Effector memory CD8-positive, alpha-beta T cell (primary cell): ENCODE data around the gene TCFL5.

Experiments
- ATAC-seq: fragments of 150-1000 bp; cut with Tn5 transposase; replicated peaks from 2 replicates; pipeline ENCODE4 v1.10.0; 2021; ENCODE audit warnings: mild to moderate bottlenecking, moderate library complexity
- DNase-seq, 3 experiments: peaks; one replicate each; pipeline ENCODE4 v3.0.0; 2021
- H3K27ac Mint-ChIP-seq, 2 donors: one replicate each; pipeline ENCODE4 v1.8.0; 2022; ENCODE audit warnings: mild to moderate bottlenecking in 2 of 2, mixed read lengths in 2 of 2, moderate library complexity in 2 of 2
- H3K27me3 Mint-ChIP-seq, 2 donors: one replicate each; pipeline ENCODE4 v1.8.0; 2022; ENCODE audit warnings: mixed read lengths in 2 of 2
- H3K36me3 Mint-ChIP-seq: one replicate; pipeline ENCODE4 v1.8.0; 2022; ENCODE audit warnings: mild to moderate bottlenecking, moderate library complexity, mixed read lengths; ENCODE audit not compliant: insufficient read depth
- H3K4me1 Mint-ChIP-seq, 2 donors: one replicate each; pipeline ENCODE4 v1.8.0; 2022; ENCODE audit warnings: low read depth in 2 of 2, mixed read lengths in 2 of 2
- H3K4me3 Mint-ChIP-seq, 2 donors: one replicate each; pipeline ENCODE4 v1.8.0; 2022; ENCODE audit warnings: mild to moderate bottlenecking in 2 of 2, mixed read lengths in 2 of 2, moderate library complexity in 2 of 2
- H3K9me3 Mint-ChIP-seq, 2 donors: one replicate each; pipeline ENCODE4 v1.8.0; 2022; ENCODE audit warnings: mixed read lengths in 2 of 2

Gene TCFL5

GRCh38 chr20:62837790-62838127 is 23.9 kb downstream of the TCFL5 start:
- no peaks in the 10 kb centered on the region for H3K4me1 Mint-ChIP-seq
- no peaks in the 10 kb centered on the region for H3K36me3 Mint-ChIP-seq
- H3K27me3 Mint-ChIP-seq, result peaks cover 14 to 33% of the 10 kb centered on the region in 2 donors
- no peak overlapping the region for H3K4me3 Mint-ChIP-seq
- no peaks in the 10 kb centered on the region for H3K9me3 Mint-ChIP-seq
- no peak for DNase-seq
- no peak for ATAC-seq
- H3K27ac Mint-ChIP-seq, result no peak overlapping the region

DNA sequence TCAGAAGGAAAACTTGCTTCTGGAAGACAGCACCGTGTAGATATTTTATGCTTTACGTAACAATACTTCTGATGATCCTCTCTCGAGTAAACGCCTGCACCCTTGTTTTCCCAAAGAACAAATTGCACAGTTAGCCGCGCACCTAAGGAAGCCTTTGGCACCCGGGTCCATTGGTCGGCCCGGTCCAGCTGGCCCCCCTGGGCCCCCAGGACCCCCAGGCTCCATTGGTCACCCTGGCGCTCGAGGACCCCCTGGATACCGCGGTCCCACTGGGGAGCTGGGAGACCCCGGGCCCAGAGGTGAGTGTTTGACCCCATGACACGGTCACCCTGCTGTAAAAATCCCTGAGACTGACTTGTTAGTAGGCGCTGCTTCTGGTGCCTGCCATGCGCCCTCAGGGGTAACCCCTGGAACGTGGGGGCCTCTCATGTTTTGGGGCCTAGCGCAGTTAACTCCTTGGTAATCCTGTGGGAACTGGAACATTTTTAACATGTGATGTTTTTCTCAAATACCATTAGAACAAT is 24.6 kb downstream of the TCFL5 start:
- no peak overlapping the region for H3K27ac Mint-ChIP-seq
- DNase-seq (no peak), ATAC-seq (no peak)
- peaks cover 14 to 33% of the 10 kb centered on the region in 2 donors for H3K27me3 Mint-ChIP-seq
- H3K9me3 Mint-ChIP-seq, result no peaks in the 10 kb centered on the region
- H3K4me3 Mint-ChIP-seq, result no peak overlapping the region
- peaks cover 5% of the 10 kb centered on the region for H3K36me3 Mint-ChIP-seq
- H3K4me1 Mint-ChIP-seq, result no peaks in the 10 kb centered on the region

GRCh38 chr20:62835931-62836861 is 25.4 kb downstream of the TCFL5 start:
- H3K36me3 Mint-ChIP-seq, result peaks cover 5% of the 10 kb centered on the region
- no peak overlapping the region for H3K4me3 Mint-ChIP-seq
- no peaks in the 10 kb centered on the region for H3K4me1 Mint-ChIP-seq
- H3K27me3 Mint-ChIP-seq, result peaks cover 14 to 33% of the 10 kb centered on the region in 2 donors
- H3K27ac Mint-ChIP-seq, result no peak overlapping the region
- ATAC-seq, result no peak
- no peak for DNase-seq
- H3K9me3 Mint-ChIP-seq, result no peaks in the 10 kb centered on the region

- H3K27me3 Mint-ChIP-seq, result peaks cover 14 to 33% of the 10 kb centered on the region in 2 donors
- no peaks in the 10 kb centered on the region for H3K9me3 Mint-ChIP-seq
- no peak overlapping the region for H3K27ac Mint-ChIP-seq
- peaks cover 5% of the 10 kb centered on the region for H3K36me3 Mint-ChIP-seq
- ATAC-seq (no peak), DNase-seq (no peak)
- no peaks in the 10 kb centered on the region for H3K4me1 Mint-ChIP-seq
- H3K4me3 Mint-ChIP-seq, result no peak overlapping the region
These were observed 26.5 kb downstream of the TCFL5 start for GRCh38 chr20:62834967-62835730.

DNA sequence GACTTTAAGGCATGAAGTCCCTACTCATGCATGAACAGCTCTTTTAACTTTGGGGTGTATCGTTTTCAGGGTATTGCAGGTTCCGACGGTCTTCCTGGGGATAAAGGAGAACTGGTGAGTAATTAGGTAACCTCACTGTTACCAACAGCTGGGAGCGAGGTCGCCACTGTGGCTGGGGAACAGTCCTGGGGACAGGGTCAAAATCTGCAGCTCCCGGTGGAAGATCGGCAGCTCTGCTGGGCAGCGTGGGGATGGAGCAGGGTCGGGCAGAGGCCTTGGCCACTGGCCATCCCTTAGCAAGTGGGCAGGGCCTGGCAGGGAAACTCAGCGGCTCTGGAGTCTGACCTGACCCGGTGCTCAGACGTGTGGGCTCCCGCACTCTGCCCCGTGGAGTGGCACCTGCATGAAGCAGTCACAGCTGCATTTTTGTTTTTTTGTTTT is 28.7 kb downstream of the TCFL5 start:
- no peaks in the 10 kb centered on the region for H3K9me3 Mint-ChIP-seq
- ATAC-seq (no peak), DNase-seq (no peak)
- no peak overlapping the region for H3K27ac Mint-ChIP-seq
- no peak overlapping the region for H3K4me3 Mint-ChIP-seq
- H3K27me3 Mint-ChIP-seq, result peaks cover 14 to 33% of the 10 kb centered on the region in 2 donors
- H3K36me3 Mint-ChIP-seq, result peaks cover 5% of the 10 kb centered on the region
- no peaks in the 10 kb centered on the region for H3K4me1 Mint-ChIP-seq

GRCh38 chr20:62832212-62832922 is 29.3 kb downstream of the TCFL5 start:
- Mint-ChIP-seq H3K4me1 (no peaks in the 10 kb centered on the region), H3K9me3 (no peaks in the 10 kb centered on the region), H3K27ac (no peak overlapping the region), H3K4me3 (no peak overlapping the region), H3K27me3 (peaks cover 14 to 29% of the 10 kb centered on the region in 2 donors), H3K36me3 (peaks cover 5% of the 10 kb centered on the region)
- DNase-seq, result no peak
- peak; percentile 10 for ATAC-seq

DNA sequence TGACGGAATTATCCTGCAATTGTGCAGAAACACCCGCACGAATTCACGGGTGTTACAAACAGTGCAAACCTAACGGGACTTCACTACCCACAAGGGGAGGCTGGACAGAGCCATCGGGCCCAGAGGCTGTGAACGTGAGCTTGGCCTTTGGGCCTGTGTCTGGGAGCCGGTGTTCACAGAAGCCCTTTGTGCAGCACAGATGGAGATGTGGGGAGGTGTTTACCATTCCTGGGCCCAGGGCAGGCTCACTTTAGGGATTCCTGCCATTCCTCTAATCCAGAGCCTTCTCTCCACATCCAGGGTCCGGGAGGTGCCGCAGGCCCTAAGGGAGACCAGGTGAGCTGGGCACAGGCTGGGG is 29.8 kb downstream of the TCFL5 start:
- no peak for ATAC-seq
- no peak overlapping the region for H3K4me3 Mint-ChIP-seq
- no peak overlapping the region for H3K27ac Mint-ChIP-seq
- H3K27me3 Mint-ChIP-seq, result peaks cover 14 to 23% of the 10 kb centered on the region in 2 donors
- H3K4me1 Mint-ChIP-seq, result no peaks in the 10 kb centered on the region
- no peak for DNase-seq
- peaks cover 5% of the 10 kb centered on the region for H3K36me3 Mint-ChIP-seq
- H3K9me3 Mint-ChIP-seq, result no peaks in the 10 kb centered on the region

GRCh38 chr20:62831361-62831788 is 30.2 kb downstream of the TCFL5 start:
- Mint-ChIP-seq H3K27me3 (peaks cover 14 to 19% of the 10 kb centered on the region in 2 donors), H3K9me3 (no peaks in the 10 kb centered on the region), H3K27ac (no peak overlapping the region), H3K36me3 (peaks cover 5% of the 10 kb centered on the region), H3K4me1 (no peaks in the 10 kb centered on the region), H3K4me3 (no peak overlapping the region)
- no peak for DNase-seq
- no peak for ATAC-seq

GRCh38 chr20:62830821-62831220 is 30.8 kb downstream of the TCFL5 start:
- H3K27me3 Mint-ChIP-seq, result peaks cover 9 to 13% of the 10 kb centered on the region in 2 donors
- H3K36me3 Mint-ChIP-seq, result peaks cover 5% of the 10 kb centered on the region
- H3K27ac Mint-ChIP-seq, result no peak overlapping the region
- DNase-seq (no peak), ATAC-seq (no peak)
- no peaks in the 10 kb centered on the region for H3K4me1 Mint-ChIP-seq
- no peak overlapping the region for H3K4me3 Mint-ChIP-seq
- no peaks in the 10 kb centered on the region for H3K9me3 Mint-ChIP-seq

GRCh38 chr20:62830251-62830650 is 31.4 kb downstream of the TCFL5 start:
- H3K9me3 Mint-ChIP-seq, result no peaks in the 10 kb centered on the region
- H3K4me3 Mint-ChIP-seq, result no peak overlapping the region
- peaks cover 4 to 7% of the 10 kb centered on the region in 2 donors for H3K27me3 Mint-ChIP-seq
- no peak overlapping the region for H3K27ac Mint-ChIP-seq
- no peak for ATAC-seq
- peaks cover 5% of the 10 kb centered on the region for H3K36me3 Mint-ChIP-seq
- no peak for DNase-seq
- no peaks in the 10 kb centered on the region for H3K4me1 Mint-ChIP-seq

DNA sequence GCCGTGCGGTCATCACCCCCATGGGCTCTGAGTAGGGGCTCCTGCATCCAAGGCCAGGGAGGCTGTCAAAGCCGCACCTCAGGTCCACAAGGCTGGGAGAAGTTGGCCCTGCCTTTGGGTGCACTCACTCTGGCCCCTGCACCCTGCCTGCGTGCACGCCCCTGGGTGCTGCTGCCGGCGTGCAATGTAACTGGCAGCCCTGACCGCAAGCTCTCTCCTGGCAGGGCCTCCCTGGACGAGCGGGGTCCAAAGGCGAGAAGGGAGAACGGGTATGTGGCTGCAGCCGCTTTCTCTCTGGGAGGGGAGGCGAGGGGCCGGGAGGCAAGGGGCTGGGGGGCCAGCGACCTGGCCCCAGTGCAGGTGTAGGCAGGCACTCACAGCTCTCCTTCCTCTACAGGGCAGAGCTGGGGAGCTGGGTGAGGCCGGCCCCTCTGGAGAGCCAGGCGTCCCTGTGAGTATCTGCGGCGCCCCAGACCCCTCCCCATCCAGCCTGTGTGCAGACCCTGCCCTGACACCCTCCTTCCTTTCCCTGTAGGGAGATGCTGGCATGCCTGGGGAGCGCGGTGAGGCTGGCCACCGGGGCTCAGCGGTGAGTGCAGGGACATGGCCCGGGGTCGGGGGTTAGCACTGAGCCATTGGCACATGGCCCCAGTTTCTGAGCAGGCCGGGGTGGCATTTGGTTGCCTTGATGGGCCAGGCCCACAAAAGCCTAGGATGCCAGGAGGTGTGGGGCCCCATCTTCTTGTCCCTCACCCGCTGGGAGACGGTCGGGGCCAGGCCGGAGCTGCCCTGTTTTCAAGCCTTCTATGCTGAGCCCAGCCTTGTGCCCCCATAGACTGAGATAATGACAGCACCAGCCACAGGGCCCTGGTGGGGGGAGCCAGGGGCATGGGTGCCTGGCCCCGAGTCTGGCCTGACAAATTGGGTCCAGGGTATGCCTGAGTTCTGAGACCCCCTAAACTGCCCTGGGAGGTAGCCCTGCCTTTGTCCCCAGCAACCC is 32.1 kb downstream of the TCFL5 start:
- ATAC-seq (no peak), DNase-seq (no peak)
- Mint-ChIP-seq H3K4me3 (no peak overlapping the region), H3K4me1 (no peaks in the 10 kb centered on the region), H3K27me3 (peaks cover 0 to under 1% of the 10 kb centered on the region in 2 donors), H3K27ac (no peak overlapping the region), H3K9me3 (no peaks in the 10 kb centered on the region), H3K36me3 (peaks cover 5% of the 10 kb centered on the region)

DNA sequence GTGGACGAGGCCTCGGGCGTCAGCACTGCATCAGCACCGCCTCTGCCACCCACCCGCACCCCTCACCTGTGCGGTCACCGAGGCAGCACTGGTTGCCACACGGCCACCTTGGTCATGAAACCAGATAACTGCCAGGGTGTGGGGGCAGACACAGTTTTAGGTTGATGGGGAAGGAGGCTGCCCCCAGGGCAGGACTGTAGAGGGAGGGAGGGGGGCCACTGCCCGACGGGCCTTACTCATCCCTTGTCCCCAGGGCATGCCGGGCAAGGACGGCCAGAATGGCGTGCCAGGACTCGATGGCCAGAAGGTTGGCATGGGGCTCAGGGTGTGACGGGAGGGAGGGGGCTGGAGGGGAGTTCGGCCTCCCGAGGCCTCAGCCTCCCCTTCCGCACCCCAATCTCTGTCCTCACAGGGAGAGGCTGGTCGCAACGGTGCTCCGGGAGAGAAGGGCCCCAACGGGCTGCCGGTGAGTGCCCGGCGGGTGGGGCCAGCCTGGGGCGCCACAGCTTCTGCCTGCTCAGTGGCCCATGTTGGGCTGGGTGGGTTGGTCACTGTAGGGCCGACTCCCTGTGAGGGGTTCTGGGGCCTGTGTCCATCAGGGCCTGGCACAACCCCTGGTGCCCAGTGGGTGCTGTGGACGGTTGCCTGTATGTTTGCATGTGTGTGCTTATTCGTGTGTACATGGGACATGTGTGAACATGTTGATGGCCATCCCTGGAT is 33.0 kb downstream of the TCFL5 start:
- peaks cover 5% of the 10 kb centered on the region for H3K36me3 Mint-ChIP-seq
- H3K4me1 Mint-ChIP-seq, result no peaks in the 10 kb centered on the region
- DNase-seq (no peak), ATAC-seq (no peak)
- H3K9me3 Mint-ChIP-seq, result no peaks in the 10 kb centered on the region
- no peaks in the 10 kb centered on the region for H3K27me3 Mint-ChIP-seq
- H3K4me3 Mint-ChIP-seq, result no peak overlapping the region
- no peak overlapping the region for H3K27ac Mint-ChIP-seq
